Activated CD8-positive, alpha-beta memory T cell treated with anti-CD3 and anti-CD28 coated beads, Interleukin-2, amount 10 ng/mL, durations not matched to agents 7 days and 5 days (primary cell): ENCODE results near the gene PFDN5. TPM values are rescaled to one million over a fixed set of nuclear protein-coding genes. Genes with fewer than 3 reads are reported as not detected.
A peak's percentile ranks its signal among the peaks of the same experiment; 100 is the strongest.
"Not testable (repeated sequence)": the region's sequence is repeated elsewhere in the genome, so short reads cannot be mapped to it uniquely, and the experiment has no call there.

Experiments
- ATAC-seq: fragments of 150-1000 bp; cut with Tn5 transposase; one replicate; pipeline ENCODE4 v1.10.0; 2021; ENCODE audit warnings: moderate library complexity
- CTCF ChIA-PET: fragments of 350-600 bp; sonication (Branson Sonifier 250); formaldehyde crosslinking; loops from one replicate; lab custom pipeline; 2021; ENCODE audit warnings: antibody characterized with exemption; lab: Charles Lee
- DNase-seq: peaks from one replicate; pipeline ENCODE4 v3.0.0-alpha.2; 2020
- H3K27ac Mint-ChIP-seq: one replicate; pipeline ENCODE4 v1.8.0; 2021; ENCODE audit warnings: mild to moderate bottlenecking, mixed read lengths
- H3K27me3 Mint-ChIP-seq: one replicate; pipeline ENCODE4 v1.8.0; 2021; ENCODE audit warnings: mixed read lengths
- H3K36me3 Mint-ChIP-seq: one replicate; pipeline ENCODE4 v1.8.0; 2021; ENCODE audit warnings: mild to moderate bottlenecking, mixed read lengths
- H3K4me1 Mint-ChIP-seq: one replicate; pipeline ENCODE4 v1.8.0; 2021; ENCODE audit warnings: mixed read lengths
- H3K4me3 Mint-ChIP-seq: one replicate; pipeline ENCODE4 v1.8.0; 2021; ENCODE audit warnings: mild to moderate bottlenecking, moderate library complexity, mixed read lengths
- H3K9me3 Mint-ChIP-seq: one replicate; pipeline ENCODE4 v1.8.0; 2022; ENCODE audit warnings: low read depth, mixed read lengths
- total RNA-seq, 2 experiments: library from RNA; stranded (reverse); gene quantifications; one replicate each; pipeline ENCODE4 v1.2.3, GENCODE V29; 2021

PFDN5 gene
- total RNA-seq, 2 experiments from 2014 or later = 283 to 298 TPM

- Mint-ChIP-seq H3K36me3 (peaks cover 49% of the 10 kb centered on the region), H3K27ac (no peak overlapping the region), H3K4me3 (no peak overlapping the region), H3K9me3 (no peaks in the 10 kb centered on the region), H3K27me3 (no peaks in the 10 kb centered on the region), H3K4me1 (peaks cover 35% of the 10 kb centered on the region)
- CTCF ChIA-PET = interaction anchor here (0.8 to 4.4 kb wide), 5 partner anchors 29 to 84 kb away, joined by 3 to 49 read pairs (median 3); partner anchors contain the start of gene AAAS
- no peak for DNase-seq
- ATAC-seq = no peak
Measured at GRCh38 chr12:53292426-53292825, 2.9 kb upstream of the PFDN5 start.

GRCh38 chr12:53295891-53296219 lies 513 bp downstream of the PFDN5 start:
- peak; percentile 0 for ATAC-seq
- peaks cover 40% of the 10 kb centered on the region for H3K36me3 Mint-ChIP-seq
- no peak for DNase-seq
- peak overlapping the region; percentile 92 for H3K27ac Mint-ChIP-seq
- H3K27me3 Mint-ChIP-seq = no peaks in the 10 kb centered on the region
- CTCF ChIA-PET = interaction anchor here (0.6 to 4.4 kb wide), 17 partner anchors 9 to 230 kb away, joined by 3 to 49 read pairs (median 5); partner anchors contain the start of genes AAAS, CSAD and ZNF740
- peaks cover 54% of the 10 kb centered on the region for H3K4me1 Mint-ChIP-seq
- no peaks in the 10 kb centered on the region for H3K9me3 Mint-ChIP-seq
- peak overlapping the region; percentile 98 for H3K4me3 Mint-ChIP-seq

GRCh38 chr12:53297106-53297505 lies 1.8 kb downstream of the PFDN5 start:
- ATAC-seq, H3K9me3 Mint-ChIP-seq, DNase-seq, H3K27me3 Mint-ChIP-seq: not testable (repeated sequence)
- H3K36me3 Mint-ChIP-seq = peaks cover 39% of the 10 kb centered on the region
- peaks cover 64% of the 10 kb centered on the region for H3K4me1 Mint-ChIP-seq
- CTCF ChIA-PET = interaction anchor here (0.6 to 7.4 kb wide), 7 partner anchors 25 to 212 kb away, joined by 3 to 83 read pairs (median 6); partner anchors contain the start of genes AAAS and ESPL1
- peak overlapping the region; percentile 98 for H3K4me3 Mint-ChIP-seq
- H3K27ac Mint-ChIP-seq = peak overlapping the region; percentile 62

- peaks cover 71% of the 10 kb centered on the region for H3K4me1 Mint-ChIP-seq
Measured at GRCh38 chr12:53298164-53298563, 2.8 kb downstream of the PFDN5 start.

GRCh38 chr12:53299101-53299453 lies 3.7 kb downstream of the PFDN5 start:
- Mint-ChIP-seq H3K36me3 (peaks cover 37% of the 10 kb centered on the region), H3K9me3 (no peaks in the 10 kb centered on the region), H3K27me3 (no peaks in the 10 kb centered on the region), H3K4me3 (peak overlapping the region; percentile 81), H3K27ac (peak overlapping the region; percentile 83), H3K4me1 (peaks cover 69% of the 10 kb centered on the region)
- DNase-seq (peak; percentile 59), ATAC-seq (peak; percentile 32)
- CTCF ChIA-PET = interaction anchor here (0.9 to 7.4 kb wide), 12 partner anchors 10 to 140 kb away, joined by 3 to 83 read pairs (median 4); partner anchors contain the start of genes AAAS and ITGB7

More at GRCh38 chr12:53298164-53298563, 2.8 kb downstream of the PFDN5 start:
- ATAC-seq = no peak
- peaks cover 41% of the 10 kb centered on the region for H3K36me3 Mint-ChIP-seq
- CTCF ChIA-PET = interaction anchor here (1.2 to 7.4 kb wide), 4 partner anchors 11 to 84 kb away, joined by 3 to 83 read pairs (median 11); partner anchors contain the start of gene AAAS
- no peak for DNase-seq
- peak overlapping the region; percentile 44 for H3K27ac Mint-ChIP-seq
- H3K4me3 Mint-ChIP-seq = peak overlapping the region; percentile 25
- H3K9me3 Mint-ChIP-seq = no peaks in the 10 kb centered on the region
- H3K27me3 Mint-ChIP-seq = no peaks in the 10 kb centered on the region

GRCh38 chr12:53299454-53300180 lies 4.3 kb downstream of the PFDN5 start, which contains the start of gene MYG1:
MYG1 (plus strand) TSS chr12:53299695; CDS start chr12:53299738, 43 bp downstream.
- no peaks in the 10 kb centered on the region for H3K9me3 Mint-ChIP-seq
- peaks cover 64% of the 10 kb centered on the region for H3K4me1 Mint-ChIP-seq

GRCh38 chr12:53300187-53300586 lies 4.8 kb downstream of the PFDN5 start:
- DNase-seq = peak; percentile 45
- H3K4me1 Mint-ChIP-seq = peaks cover 58% of the 10 kb centered on the region
- peaks cover 32% of the 10 kb centered on the region for H3K36me3 Mint-ChIP-seq
- peak overlapping the region; percentile 83 for H3K27ac Mint-ChIP-seq
- ATAC-seq = no peak
- CTCF ChIA-PET = interaction anchor here (0.6 to 7.4 kb wide), 10 partner anchors 11 to 314 kb away, joined by 3 to 83 read pairs (median 4); partner anchors contain the start of genes AAAS and ITGB7
- H3K27me3 Mint-ChIP-seq = no peaks in the 10 kb centered on the region
- peak overlapping the region; percentile 81 for H3K4me3 Mint-ChIP-seq
- H3K9me3 Mint-ChIP-seq = no peaks in the 10 kb centered on the region

More at GRCh38 chr12:53299454-53300180, 4.3 kb downstream of the PFDN5 start, which contains the start of gene MYG1:
- CTCF ChIA-PET = interaction anchor here (0.9 to 7.4 kb wide), 14 partner anchors 11 to 141 kb away, joined by 3 to 83 read pairs (median 4); partner anchors contain the start of genes AAAS and ITGB7
- H3K36me3 Mint-ChIP-seq = peaks cover 34% of the 10 kb centered on the region
- peak within 1 kb of the TSS; percentile 81 for H3K4me3 Mint-ChIP-seq
- ATAC-seq = peak; percentile 72
- H3K27me3 Mint-ChIP-seq = no peaks in the 10 kb centered on the region
- peak within 1 kb of the TSS; percentile 83 for H3K27ac Mint-ChIP-seq
- peak; percentile 94 for DNase-seq

GRCh38 chr12:53302903-53303302 lies 7.6 kb downstream of the PFDN5 start:
- peaks cover 34% of the 10 kb centered on the region for H3K36me3 Mint-ChIP-seq
- H3K4me3 Mint-ChIP-seq = no peak overlapping the region
- CTCF ChIA-PET = interaction anchor here (1.0 to 7.4 kb wide), 3 partner anchors 20 to 89 kb away, joined by 4 to 83 read pairs (median 5); partner anchors contain the start of gene AAAS
- no peaks in the 10 kb centered on the region for H3K27me3 Mint-ChIP-seq
- no peak for DNase-seq
- H3K9me3 Mint-ChIP-seq = no peaks in the 10 kb centered on the region
- ATAC-seq = no peak
- peak overlapping the region; percentile 26 for H3K27ac Mint-ChIP-seq
- H3K4me1 Mint-ChIP-seq = peaks cover 36% of the 10 kb centered on the region

- Mint-ChIP-seq H3K4me1 (peaks cover 9% of the 10 kb centered on the region), H3K36me3 (peaks cover 31% of the 10 kb centered on the region), H3K9me3 (no peaks in the 10 kb centered on the region), H3K27ac (no peak overlapping the region), H3K27me3 (no peaks in the 10 kb centered on the region), H3K4me3 (no peak overlapping the region)
- DNase-seq = no peak
- CTCF ChIA-PET = no interaction called here
- no peak for ATAC-seq
Measured at GRCh38 chr12:53306826-53307225, 11.5 kb downstream of the PFDN5 start.

GRCh38 chr12:53308276-53308675 lies 12.9 kb downstream of the PFDN5 start:
- Mint-ChIP-seq H3K27me3 (no peaks in the 10 kb centered on the region), H3K9me3 (no peaks in the 10 kb centered on the region), H3K4me1 (no peaks in the 10 kb centered on the region), H3K4me3 (no peak overlapping the region), H3K36me3 (peaks cover 22% of the 10 kb centered on the region), H3K27ac (no peak overlapping the region)
- ATAC-seq = no peak
- CTCF ChIA-PET = interaction anchor here (2.7 kb wide), 1 partner anchor 13 kb away, joined by 18 read pairs; the partner anchor contains the start of gene AAAS
- no peak for DNase-seq

- Mint-ChIP-seq H3K36me3 (peaks cover 18% of the 10 kb centered on the region), H3K27me3 (no peaks in the 10 kb centered on the region), H3K27ac (no peak overlapping the region), H3K9me3 (no peaks in the 10 kb centered on the region), H3K4me3 (no peak overlapping the region), H3K4me1 (peaks cover 6% of the 10 kb centered on the region)
- CTCF ChIA-PET = no interaction called here
- no peak for ATAC-seq
- no peak for DNase-seq
Measured at GRCh38 chr12:53313996-53314395, 18.7 kb downstream of the PFDN5 start.

- Mint-ChIP-seq H3K4me3 (peak overlapping the region; percentile 92), H3K27ac (peak overlapping the region; percentile 97), H3K36me3 (peaks cover 15% of the 10 kb centered on the region), H3K9me3 (no peaks in the 10 kb centered on the region), H3K27me3 (no peaks in the 10 kb centered on the region), H3K4me1 (peaks cover 37% of the 10 kb centered on the region)
- CTCF ChIA-PET = interaction anchor here (0.6 to 12.8 kb wide), 73 partner anchors 9 to 355 kb away, joined by 3 to 232 read pairs (median 5); partner anchors contain the start of genes AMHR2, ATP5MC2, CSAD and ESPL1
- DNase-seq (no peak), ATAC-seq (no peak)
Measured at GRCh38 chr12:53320352-53321195, 25.2 kb downstream of the PFDN5 start.
